ENCODE measurements around the gene PLEKHM2. TPM values are rescaled to one million over a fixed set of nuclear protein-coding genes. Genes with fewer than 3 reads are reported as not detected.
A peak's percentile ranks its signal among the peaks of the same experiment; 100 is the strongest.

Gene PLEKHM2
- total RNA-seq, 1 donor from 2014 or later, result 88.1 TPM

DNA sequence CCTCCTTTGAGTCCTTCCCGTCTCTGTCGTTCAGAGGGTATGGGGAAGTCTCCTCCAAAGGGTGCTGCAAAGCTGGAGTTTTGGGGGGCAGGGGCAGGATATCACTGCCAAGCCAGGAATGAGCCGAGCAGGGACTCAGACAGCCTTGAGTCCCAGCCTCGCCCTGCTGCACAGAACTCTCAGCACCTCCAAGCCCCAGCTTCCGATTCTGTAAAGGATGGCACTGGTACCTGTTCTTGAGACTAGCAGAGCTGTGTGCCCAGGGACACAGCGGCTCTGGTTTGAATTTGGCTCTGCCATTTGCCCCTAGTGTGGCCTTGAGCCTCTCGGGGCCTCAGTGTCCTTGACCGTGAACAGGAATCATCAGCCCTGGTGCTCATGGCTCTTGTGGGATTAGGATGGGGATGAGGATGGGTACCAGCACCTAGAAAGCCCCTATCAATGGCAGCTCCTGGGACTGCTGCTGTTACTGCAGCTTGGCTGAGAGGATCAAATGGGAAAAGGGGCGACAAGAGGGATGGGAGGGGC, 73.0 kb downstream of the PLEKHM2 start:
- Mint-ChIP-seq H3K9me3 (ENCODE audit: unreplicated experiment) (no peaks in the 10 kb centered on the region), H3K27me3 (ENCODE audit: unreplicated experiment) (no peaks in the 10 kb centered on the region), H3K4me3 (ENCODE audit: unreplicated experiment) (peak overlapping the region; percentile 26), H3K27ac (ENCODE audit: unreplicated experiment) (peak overlapping the region; percentile 87), H3K36me3 (ENCODE audit: unreplicated experiment) (no peaks in the 10 kb centered on the region), H3K4me1 (ENCODE audit: unreplicated experiment) (peaks cover 46% of the 10 kb centered on the region)
- DNase-seq (ENCODE audit: extremely low spot score, unreplicated experiment), result no peak
- no peak for TF ChIP-seq CTCF (IDR thresholded peaks at IDR 0.05)

DNA sequence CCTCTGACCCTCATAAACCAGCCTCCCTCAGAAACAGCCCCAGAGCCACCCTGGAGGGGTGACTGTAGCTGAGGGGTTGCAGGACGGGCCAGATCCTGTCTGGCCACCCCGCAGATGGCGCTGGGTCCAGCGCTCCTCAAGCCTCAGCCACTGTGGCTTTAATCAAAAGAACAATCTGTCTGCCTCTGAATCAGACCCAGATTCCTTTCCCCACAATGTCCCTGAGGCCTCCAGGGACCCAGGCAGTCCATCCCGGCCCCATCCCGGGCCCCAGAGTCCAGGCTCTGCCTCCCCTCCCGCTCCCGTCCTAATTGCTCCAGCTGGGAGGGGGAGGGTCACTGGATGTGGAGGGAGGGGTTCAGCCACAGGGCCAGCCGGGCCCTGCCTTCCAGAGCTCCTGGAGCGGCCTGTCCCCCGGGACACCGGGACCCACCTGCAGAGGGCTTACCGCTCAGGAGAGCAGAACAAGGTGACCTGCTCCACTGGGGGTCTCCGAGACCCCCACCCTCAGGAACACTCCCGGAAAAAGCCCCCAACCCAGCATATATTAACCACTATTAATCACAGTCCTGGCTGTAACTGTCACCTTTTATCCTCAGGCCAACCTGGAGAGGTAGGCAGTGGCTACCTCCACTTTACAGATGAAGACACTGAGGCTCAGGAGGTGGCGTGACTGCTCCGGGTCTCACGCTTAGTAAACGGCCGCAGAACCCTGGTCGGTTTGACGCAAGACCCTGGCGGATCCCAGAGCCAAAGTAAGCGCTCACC, 73.6 kb downstream of the PLEKHM2 start:
- peaks cover 52% of the 10 kb centered on the region for H3K4me1 Mint-ChIP-seq (ENCODE audit: unreplicated experiment)
- peak overlapping the region; percentile 87 for H3K27ac Mint-ChIP-seq (ENCODE audit: unreplicated experiment)
- H3K27me3 Mint-ChIP-seq (ENCODE audit: unreplicated experiment), result no peaks in the 10 kb centered on the region
- no peaks in the 10 kb centered on the region for H3K9me3 Mint-ChIP-seq (ENCODE audit: unreplicated experiment)
- no peak for DNase-seq (ENCODE audit: extremely low spot score, unreplicated experiment)
- peaks cover 3% of the 10 kb centered on the region for H3K36me3 Mint-ChIP-seq (ENCODE audit: unreplicated experiment)
- H3K4me3 Mint-ChIP-seq (ENCODE audit: unreplicated experiment), result peak overlapping the region; percentile 79
- no peak for TF ChIP-seq CTCF (IDR thresholded peaks at IDR 0.05)

DNA sequence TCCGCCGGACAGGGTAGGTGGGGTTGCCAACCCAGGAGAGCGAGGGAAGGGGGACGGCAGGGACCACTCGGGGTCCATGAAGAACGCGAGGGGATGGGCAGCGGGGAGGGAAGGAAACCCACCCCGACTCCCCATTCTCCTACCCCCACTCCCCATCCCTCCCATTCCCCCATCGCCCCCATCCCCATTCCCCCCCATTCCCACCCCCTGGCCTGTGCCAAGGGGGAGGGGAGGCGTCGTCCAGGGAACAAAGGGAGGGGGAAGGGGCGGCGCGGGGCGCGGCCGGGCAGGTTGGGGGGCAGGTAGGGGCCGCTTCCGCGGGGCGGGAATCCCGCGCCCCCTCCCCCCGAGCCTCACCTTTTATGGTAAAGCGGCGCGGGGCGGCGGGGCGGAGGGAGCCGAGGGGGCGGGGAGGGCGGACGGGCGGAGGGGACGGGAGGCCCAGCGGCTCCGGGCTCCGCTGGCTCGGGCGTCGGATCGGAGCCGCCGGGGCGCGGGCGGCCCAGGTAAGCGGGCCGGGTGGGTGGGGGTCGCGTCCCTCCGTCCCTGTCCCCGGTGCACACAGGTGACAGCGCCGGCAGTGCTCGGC, 74.3 kb downstream of the PLEKHM2 start, which contains the start of gene FBLIM1:
TSS of gene FBLIM1 (plus strand) at position 453 of the 589 bp plus-strand sequence. CDS start 6,189 bp downstream, outside the sequence.
- Mint-ChIP-seq H3K9me3 (ENCODE audit: unreplicated experiment) (no peaks in the 10 kb centered on the region), H3K27me3 (ENCODE audit: unreplicated experiment) (no peaks in the 10 kb centered on the region), H3K4me1 (ENCODE audit: unreplicated experiment) (peaks cover 53% of the 10 kb centered on the region), H3K4me3 (ENCODE audit: unreplicated experiment) (peak within 1 kb of the TSS; percentile 84), H3K36me3 (ENCODE audit: unreplicated experiment) (peaks cover 3% of the 10 kb centered on the region), H3K27ac (ENCODE audit: unreplicated experiment) (peak within 1 kb of the TSS; percentile 95)
- DNase-seq (ENCODE audit: extremely low spot score, unreplicated experiment), result no peak
- no peak for TF ChIP-seq CTCF (IDR thresholded peaks at IDR 0.05)

- Mint-ChIP-seq H3K27ac (ENCODE audit: unreplicated experiment) (peak overlapping the region; percentile 95), H3K4me1 (ENCODE audit: unreplicated experiment) (peaks cover 57% of the 10 kb centered on the region), H3K36me3 (ENCODE audit: unreplicated experiment) (peaks cover 4% of the 10 kb centered on the region), H3K27me3 (ENCODE audit: unreplicated experiment) (no peaks in the 10 kb centered on the region), H3K4me3 (ENCODE audit: unreplicated experiment) (peak overlapping the region; percentile 84), H3K9me3 (ENCODE audit: unreplicated experiment) (no peaks in the 10 kb centered on the region)
- no peak for DNase-seq (ENCODE audit: extremely low spot score, unreplicated experiment)
- TF ChIP-seq CTCF (IDR thresholded peaks at IDR 0.05), result no peak
Observed at GRCh38 chr1:15758953-15759661, 75.0 kb downstream of the PLEKHM2 start.
